Measurements from ENCODE around the gene TNP1. TPM values are rescaled to one million over a fixed set of nuclear protein-coding genes. Genes with fewer than 3 reads are reported as not detected.
A peak's percentile ranks its signal among the peaks of the same experiment; 100 is the strongest.

Gene TNP1
- total RNA-seq, 2 donors from 2014 or later: 251 TPM; not detected in 1

DNA sequence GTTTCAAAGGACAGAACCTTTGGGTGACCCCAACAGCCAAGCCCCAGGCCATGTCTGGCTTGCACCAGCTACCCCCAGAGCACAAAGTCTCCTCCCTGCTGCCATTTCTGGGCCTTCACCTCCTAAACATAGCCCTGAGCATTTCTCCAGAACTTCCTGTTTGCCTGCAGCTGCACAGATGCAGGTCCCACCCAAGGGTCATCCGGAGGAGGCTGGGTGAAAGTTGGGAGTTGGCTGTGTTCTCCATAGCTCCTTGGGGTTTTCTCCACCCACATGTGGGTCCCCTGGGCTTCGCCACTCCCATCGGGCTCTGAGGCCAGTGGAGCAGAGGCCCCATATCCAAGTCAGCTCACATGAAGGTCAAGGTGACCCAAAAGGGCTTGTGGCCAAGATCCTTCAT lies 4.3 kb downstream of the TNP1 start:
- DNase-seq (ENCODE audit: low spot score): no peak
- Histone ChIP-seq H3K4me3 (no peak overlapping the region), H3K27me3 (replicated peaks; ENCODE audit: insufficient read depth) (no peaks in the 10 kb centered on the region), H3K9me3 (no peaks in the 10 kb centered on the region), H3K4me1 (replicated peaks) (no peaks in the 10 kb centered on the region), H3K36me3 (no peaks in the 10 kb centered on the region), H3K27ac (no peak overlapping the region)
- intact Hi-C loops (cut with DNase I): no loop called here
- 86% methylated on average over 3 of the region's 3 CpGs for WGBS
- TF ChIP-seq POLR2A (IDR thresholded peaks at IDR 0.05) (no peak), POLR2AphosphoS5 (IDR thresholded peaks at IDR 0.05) (no peak)
- TF ChIP-seq, protein P1, sequence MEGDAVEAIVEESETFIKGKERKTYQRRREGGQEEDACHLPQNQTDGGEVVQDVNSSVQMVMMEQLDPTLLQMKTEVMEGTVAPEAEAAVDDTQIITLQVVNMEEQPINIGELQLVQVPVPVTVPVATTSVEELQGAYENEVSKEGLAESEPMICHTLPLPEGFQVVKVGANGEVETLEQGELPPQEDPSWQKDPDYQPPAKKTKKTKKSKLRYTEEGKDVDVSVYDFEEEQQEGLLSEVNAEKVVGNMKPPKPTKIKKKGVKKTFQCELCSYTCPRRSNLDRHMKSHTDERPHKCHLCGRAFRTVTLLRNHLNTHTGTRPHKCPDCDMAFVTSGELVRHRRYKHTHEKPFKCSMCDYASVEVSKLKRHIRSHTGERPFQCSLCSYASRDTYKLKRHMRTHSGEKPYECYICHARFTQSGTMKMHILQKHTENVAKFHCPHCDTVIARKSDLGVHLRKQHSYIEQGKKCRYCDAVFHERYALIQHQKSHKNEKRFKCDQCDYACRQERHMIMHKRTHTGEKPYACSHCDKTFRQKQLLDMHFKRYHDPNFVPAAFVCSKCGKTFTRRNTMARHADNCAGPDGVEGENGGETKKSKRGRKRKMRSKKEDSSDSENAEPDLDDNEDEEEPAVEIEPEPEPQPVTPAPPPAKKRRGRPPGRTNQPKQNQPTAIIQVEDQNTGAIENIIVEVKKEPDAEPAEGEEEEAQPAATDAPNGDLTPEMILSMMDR (IDR thresholded peaks at IDR 0.05): no peak

DNA sequence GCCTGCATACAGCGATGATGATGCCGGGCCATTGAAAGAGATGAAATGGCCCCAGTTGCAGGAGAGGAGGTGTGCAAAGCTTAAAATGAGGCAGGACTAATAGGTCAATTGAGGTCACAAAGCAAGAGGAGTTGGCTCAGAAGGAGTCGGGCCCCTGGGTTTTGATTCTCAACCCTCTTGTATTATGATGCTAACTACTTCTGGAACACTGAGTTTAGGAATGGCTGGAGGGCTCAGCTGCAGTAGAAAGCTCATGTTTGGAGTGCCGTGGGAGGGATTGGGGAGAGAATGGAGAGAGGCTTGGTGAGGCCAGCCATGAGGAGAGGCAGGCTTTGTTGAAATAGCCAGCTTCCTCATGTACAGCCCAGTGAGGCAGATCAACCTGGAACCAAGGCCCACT lies 4.8 kb downstream of the TNP1 start:
- Histone ChIP-seq H3K4me1 (replicated peaks) (no peaks in the 10 kb centered on the region), H3K9me3 (no peaks in the 10 kb centered on the region), H3K4me3 (no peak overlapping the region), H3K27ac (no peak overlapping the region), H3K27me3 (replicated peaks; ENCODE audit: insufficient read depth) (no peaks in the 10 kb centered on the region), H3K36me3 (no peaks in the 10 kb centered on the region)
- intact Hi-C loops (cut with DNase I): no loop called here
- DNase-seq (ENCODE audit: low spot score): no peak
- TF ChIP-seq, protein P1 (IDR thresholded peaks at IDR 0.05): no peak
- no peak for TF ChIP-seq POLR2AphosphoS5 (IDR thresholded peaks at IDR 0.05)
- TF ChIP-seq POLR2A (IDR thresholded peaks at IDR 0.05): no peak
- 92% methylated on average over 4 of the region's 4 CpGs for WGBS

DNA sequence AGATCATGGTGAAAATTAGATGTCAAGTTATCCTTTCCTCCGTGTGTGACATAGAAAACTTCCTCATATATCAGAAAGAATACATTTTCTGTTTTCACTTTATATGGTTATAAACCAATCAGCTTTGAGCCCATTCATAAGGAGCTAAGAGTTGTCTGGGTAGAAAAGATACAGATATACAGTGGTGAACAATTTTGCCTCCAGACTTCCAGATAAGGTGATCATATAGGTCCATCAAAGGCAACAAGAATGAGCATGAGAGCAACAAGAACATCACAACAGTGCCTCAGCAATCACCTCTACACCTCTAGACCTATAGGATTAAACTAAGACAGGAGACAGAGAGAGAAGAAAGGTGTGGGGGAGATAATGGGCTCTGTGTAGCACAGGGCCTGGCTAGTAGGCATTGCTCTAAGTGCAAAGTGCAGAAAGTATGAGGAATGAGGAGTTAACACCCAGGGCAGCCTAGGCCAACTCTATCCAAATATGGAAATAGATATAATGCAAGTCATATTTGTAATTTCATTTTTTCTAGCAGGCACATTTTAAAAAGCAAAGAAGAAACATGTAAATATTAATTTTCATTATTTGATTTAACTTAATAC lies 8.3 kb downstream of the TNP1 start:
- no peak for TF ChIP-seq POLR2AphosphoS5 (IDR thresholded peaks at IDR 0.05)
- TF ChIP-seq POLR2A (IDR thresholded peaks at IDR 0.05): no peak
- TF ChIP-seq, protein P1 (IDR thresholded peaks at IDR 0.05): no peak
- intact Hi-C loops (cut with DNase I): no loop called here
- no peak overlapping the region for H3K27ac ChIP-seq
- no peaks in the 10 kb centered on the region for H3K4me1 ChIP-seq (replicated peaks)
- H3K9me3 ChIP-seq: no peaks in the 10 kb centered on the region
- no peaks in the 10 kb centered on the region for H3K36me3 ChIP-seq
- WGBS: 55% methylated on average over 1 of the region's 1 CpG
- no peak overlapping the region for H3K4me3 ChIP-seq
- H3K27me3 ChIP-seq (replicated peaks; ENCODE audit: insufficient read depth): no peaks in the 10 kb centered on the region
- no peak for DNase-seq (ENCODE audit: low spot score)

DNA sequence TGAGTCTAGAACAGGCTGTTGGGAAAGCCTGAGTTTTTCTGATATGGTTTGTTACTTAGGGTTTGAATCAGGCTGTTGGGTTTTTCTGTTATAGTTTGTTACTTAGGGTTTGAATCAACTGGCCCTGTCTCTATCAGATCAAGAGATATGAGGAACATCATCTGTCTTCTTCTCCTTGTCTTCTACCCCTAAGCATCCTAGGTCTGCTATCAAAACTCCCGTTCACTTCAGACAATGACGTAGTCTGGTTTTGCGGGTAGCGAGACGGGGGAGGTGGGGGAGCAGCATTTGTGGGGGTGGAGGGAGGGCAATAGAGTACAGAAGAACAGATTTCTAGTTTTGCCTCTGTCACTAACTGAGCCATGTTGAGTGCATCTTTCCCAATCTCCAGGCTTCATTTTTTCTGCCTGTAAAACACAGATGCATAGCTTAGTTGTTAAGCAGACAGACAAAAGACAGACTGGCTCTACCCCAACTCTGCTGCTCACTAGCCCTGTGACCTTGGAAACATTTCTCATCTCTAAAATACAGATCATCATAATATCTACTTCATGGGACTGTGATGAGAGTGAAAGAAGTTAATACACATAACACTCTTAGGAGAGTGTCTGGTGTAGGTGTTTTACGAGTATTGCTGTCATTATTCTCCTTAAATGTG lies 9.1 kb downstream of the TNP1 start:
- intact Hi-C loops (cut with DNase I): no loop called here
- Histone ChIP-seq H3K36me3 (no peaks in the 10 kb centered on the region), H3K4me3 (no peak overlapping the region), H3K27ac (no peak overlapping the region), H3K9me3 (no peaks in the 10 kb centered on the region), H3K27me3 (replicated peaks; ENCODE audit: insufficient read depth) (no peaks in the 10 kb centered on the region), H3K4me1 (replicated peaks) (no peaks in the 10 kb centered on the region)
- WGBS: 93% methylated on average over 6 of the region's 6 CpGs
- TF ChIP-seq, protein P1 (IDR thresholded peaks at IDR 0.05): no peak
- TF ChIP-seq POLR2A (IDR thresholded peaks at IDR 0.05) (no peak), POLR2AphosphoS5 (IDR thresholded peaks at IDR 0.05) (no peak)
- no peak for DNase-seq (ENCODE audit: low spot score)

DNA sequence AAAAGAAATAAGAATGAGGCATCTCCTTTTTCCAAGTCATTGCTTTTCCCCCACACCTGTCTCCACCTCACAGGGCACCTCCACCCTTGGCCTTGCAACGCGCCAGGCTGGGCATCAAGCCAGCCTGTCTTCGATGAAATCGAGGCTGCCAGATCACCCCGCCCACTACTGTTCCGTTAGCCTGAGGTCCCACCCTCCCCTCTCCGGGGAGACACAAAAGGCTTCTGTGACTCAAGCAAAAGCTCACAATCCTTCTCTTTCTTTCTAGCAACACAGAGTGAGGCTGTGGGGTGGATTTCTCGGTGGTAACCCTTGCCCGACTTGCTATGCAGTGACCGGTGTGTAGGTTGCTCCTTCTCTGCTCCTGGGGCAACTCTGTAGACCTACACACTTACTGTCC lies 9.9 kb downstream of the TNP1 start:
- TF ChIP-seq POLR2AphosphoS5 (IDR thresholded peaks at IDR 0.05): no peak
- no peak for TF ChIP-seq POLR2A (IDR thresholded peaks at IDR 0.05)
- TF ChIP-seq, protein P1 (IDR thresholded peaks at IDR 0.05): no peak
- Histone ChIP-seq H3K27me3 (replicated peaks; ENCODE audit: insufficient read depth) (no peaks in the 10 kb centered on the region), H3K4me1 (replicated peaks) (no peaks in the 10 kb centered on the region), H3K27ac (no peak overlapping the region), H3K4me3 (no peak overlapping the region), H3K36me3 (no peaks in the 10 kb centered on the region), H3K9me3 (no peaks in the 10 kb centered on the region)
- DNase-seq (ENCODE audit: low spot score): peak; percentile 20
- intact Hi-C loops (cut with DNase I): no loop called here
- 34% methylated on average over 10 of the region's 10 CpGs for WGBS
